Measurements from ENCODE around the gene SLC24A1.

The SLC24A1 gene

GRCh38 chr15:65599677-65600076 lies 22.1 kb upstream of the SLC24A1 start:
- no peak overlapping the region for H3K27ac ChIP-seq (ENCODE audit: low read length, poor library complexity, severe bottlenecking)
- H3K4ac ChIP-seq (ENCODE audit: low read depth in 1 of 2, low read length in 2 of 2), result no peak overlapping the region
- no peak overlapping the region for H4K91ac ChIP-seq (ENCODE audit: low read length)
- no peaks in the 10 kb centered on the region for H3K27me3 ChIP-seq (ENCODE audit: control insufficient read depth in 1 of 2, insufficient read depth in 1 of 2, low read length in 2 of 2)
- H2BK15ac ChIP-seq (ENCODE audit: low read depth, poor library complexity, severe bottlenecking), result no peak overlapping the region
- no peak overlapping the region for H2AFZ ChIP-seq (ENCODE audit: low read depth, low read length)
- no peak overlapping the region for H3K4me3 ChIP-seq (ENCODE audit: insufficient read depth in 1 of 2, low read depth in 1 of 2, low read length in 2 of 2)
- no peak for DNase-seq
- WGBS, result 95% methylated on average over 5 of the region's 5 CpGs
- no peak overlapping the region for H3K4me2 ChIP-seq (ENCODE audit: low read length, poor library complexity, severe bottlenecking)
- H3K9me3 ChIP-seq (ENCODE audit: control insufficient read depth, low read length), result no peaks in the 10 kb centered on the region
- no peak overlapping the region for H2BK12ac ChIP-seq (ENCODE audit: low read length in 2 of 2)
- no peak overlapping the region for H2BK5ac ChIP-seq (ENCODE audit: low read depth, low read length, poor library complexity, severe bottlenecking)
- H3K36me3 ChIP-seq (ENCODE audit: control insufficient read depth in 1 of 2, insufficient read depth in 2 of 2, low read depth in 1 of 2, low read length in 2 of 2), result peaks cover 16 to 86% of the 10 kb centered on the region in 2 experiments
- no peak overlapping the region for H2AK5ac ChIP-seq (ENCODE audit: low read length, severe bottlenecking)
- peaks cover 12% of the 10 kb centered on the region for H3K79me1 ChIP-seq (replicated peaks; ENCODE audit: low read length, poor library complexity, severe bottlenecking)
- no peak overlapping the region for H3K9ac ChIP-seq (ENCODE audit: low read length)
- H3K4me1 ChIP-seq (ENCODE audit: control insufficient read depth, insufficient read depth, low read depth, low read length), result no peaks in the 10 kb centered on the region
- no peak overlapping the region for H4K8ac ChIP-seq (ENCODE audit: low read length)
- no peak overlapping the region for H3K18ac ChIP-seq (ENCODE audit: low read depth in 1 of 2, low read length in 2 of 2)
- H3K23ac ChIP-seq (ENCODE audit: low read length in 2 of 2), result no peak overlapping the region
- H3K14ac ChIP-seq (ENCODE audit: low read length in 2 of 2), result no peak overlapping the region
- no peak overlapping the region for H2BK120ac ChIP-seq (ENCODE audit: low read depth, low read length)

GRCh38 chr15:65603134-65603533 lies 18.6 kb upstream of the SLC24A1 start:
- H3K9ac ChIP-seq (ENCODE audit: low read length), result no peak overlapping the region
- no peak overlapping the region for H3K4me3 ChIP-seq (ENCODE audit: insufficient read depth in 1 of 2, low read depth in 1 of 2, low read length in 2 of 2)
- no peak overlapping the region for H3K18ac ChIP-seq (ENCODE audit: low read depth in 1 of 2, low read length in 2 of 2)
- no peak overlapping the region for H2BK5ac ChIP-seq (ENCODE audit: low read depth, low read length, poor library complexity, severe bottlenecking)
- H3K23ac ChIP-seq (ENCODE audit: low read length in 2 of 2), result no peak overlapping the region
- H3K4me2 ChIP-seq (ENCODE audit: low read length, poor library complexity, severe bottlenecking), result no peak overlapping the region
- DNase-seq, result no peak
- no peak overlapping the region for H3K27ac ChIP-seq (ENCODE audit: low read length, poor library complexity, severe bottlenecking)
- H3K27me3 ChIP-seq (ENCODE audit: control insufficient read depth in 1 of 2, insufficient read depth in 1 of 2, low read length in 2 of 2), result no peaks in the 10 kb centered on the region
- 96% methylated on average over 2 of the region's 2 CpGs for WGBS
- no peak overlapping the region for H2BK120ac ChIP-seq (ENCODE audit: low read depth, low read length)
- H3K36me3 ChIP-seq (ENCODE audit: control insufficient read depth in 1 of 2, insufficient read depth in 2 of 2, low read depth in 1 of 2, low read length in 2 of 2), result peaks cover 16 to 68% of the 10 kb centered on the region in 2 experiments
- no peak overlapping the region for H2AK5ac ChIP-seq (ENCODE audit: low read length, severe bottlenecking)
- H2AFZ ChIP-seq (ENCODE audit: low read depth, low read length), result no peak overlapping the region
- H3K4ac ChIP-seq (ENCODE audit: low read depth in 1 of 2, low read length in 2 of 2), result no peak overlapping the region
- peaks cover 14% of the 10 kb centered on the region for H3K79me1 ChIP-seq (replicated peaks; ENCODE audit: low read length, poor library complexity, severe bottlenecking)
- no peak overlapping the region for H2BK15ac ChIP-seq (ENCODE audit: low read depth, poor library complexity, severe bottlenecking)
- no peak overlapping the region for H2BK12ac ChIP-seq (ENCODE audit: low read length in 2 of 2)
- no peak overlapping the region for H3K14ac ChIP-seq (ENCODE audit: low read length in 2 of 2)
- H3K9me3 ChIP-seq (ENCODE audit: control insufficient read depth, low read length), result no peaks in the 10 kb centered on the region
- no peak overlapping the region for H4K91ac ChIP-seq (ENCODE audit: low read length)
- H4K8ac ChIP-seq (ENCODE audit: low read length), result no peak overlapping the region
- no peaks in the 10 kb centered on the region for H3K4me1 ChIP-seq (ENCODE audit: control insufficient read depth, insufficient read depth, low read depth, low read length)

GRCh38 chr15:65603559-65603958 lies 18.2 kb upstream of the SLC24A1 start:
- no CpG with 5 or more reads among the region's 1 CpG for WGBS
- no peak overlapping the region for H3K18ac ChIP-seq (ENCODE audit: low read depth in 1 of 2, low read length in 2 of 2)

GRCh38 chr15:65610871-65611718 lies 10.6 kb upstream of the SLC24A1 start, which contains the start of gene INTS14:
Gene INTS14 (minus strand): TSS chr15:65611131. CDS start chr15:65607380, 3,751 bp downstream.
- peaks cover 4 to 6% of the 10 kb centered on the region in 2 experiments for H3K36me3 ChIP-seq (ENCODE audit: control insufficient read depth in 1 of 2, insufficient read depth in 2 of 2, low read depth in 1 of 2, low read length in 2 of 2)
- H3K4me2 ChIP-seq (ENCODE audit: low read length, poor library complexity, severe bottlenecking), result peak within 1 kb of the TSS; percentile 82
- under 1% methylated on average over 57 of the region's 64 CpGs for WGBS
- peak within 1 kb of the TSS; percentile 76 for H2BK120ac ChIP-seq (ENCODE audit: low read depth, low read length)
- H3K79me1 ChIP-seq (replicated peaks; ENCODE audit: low read length, poor library complexity, severe bottlenecking), result peaks cover 16% of the 10 kb centered on the region
- peak within 1 kb of the TSS; percentile 95 for H3K9ac ChIP-seq (ENCODE audit: low read length)
- H3K18ac ChIP-seq (ENCODE audit: low read depth in 1 of 2, low read length in 2 of 2), result peak within 1 kb of the TSS; percentile 84 to 89
- H3K4ac ChIP-seq (ENCODE audit: low read depth in 1 of 2, low read length in 2 of 2), result peak within 1 kb of the TSS; percentile 87 to 90
- peak within 1 kb of the TSS; percentile 99 for H4K8ac ChIP-seq (ENCODE audit: low read length)
- H3K27me3 ChIP-seq (ENCODE audit: control insufficient read depth in 1 of 2, insufficient read depth in 1 of 2, low read length in 2 of 2), result no peaks in the 10 kb centered on the region
- H2BK12ac ChIP-seq (ENCODE audit: low read length in 2 of 2), result no peak within 1 kb of the TSS
- H3K9me3 ChIP-seq (ENCODE audit: control insufficient read depth, low read length), result no peaks in the 10 kb centered on the region
- peak within 1 kb of the TSS; percentile 83 for H2AK5ac ChIP-seq (ENCODE audit: low read length, severe bottlenecking)
- peak within 1 kb of the TSS; percentile 97 for H3K27ac ChIP-seq (ENCODE audit: low read length, poor library complexity, severe bottlenecking)
- H2BK5ac ChIP-seq (ENCODE audit: low read depth, low read length, poor library complexity, severe bottlenecking), result peak within 1 kb of the TSS; percentile 75
- peak within 1 kb of the TSS in 1 of 2 experiments; percentile 74 for H3K23ac ChIP-seq (ENCODE audit: low read length in 2 of 2)
- peak within 1 kb of the TSS in 1 of 2 experiments; percentile 89 for H3K14ac ChIP-seq (ENCODE audit: low read length in 2 of 2)
- peak within 1 kb of the TSS; percentile 33 for H2BK15ac ChIP-seq (ENCODE audit: low read depth, poor library complexity, severe bottlenecking)
- peak; percentile 97 for DNase-seq
- peak within 1 kb of the TSS; percentile 99 for H2AFZ ChIP-seq (ENCODE audit: low read depth, low read length)
- peaks cover 18% of the 10 kb centered on the region for H3K4me1 ChIP-seq (ENCODE audit: control insufficient read depth, insufficient read depth, low read depth, low read length)
- H3K4me3 ChIP-seq (ENCODE audit: insufficient read depth in 1 of 2, low read depth in 1 of 2, low read length in 2 of 2), result peak within 1 kb of the TSS; percentile 82 to 84
- peak within 1 kb of the TSS; percentile 94 for H4K91ac ChIP-seq (ENCODE audit: low read length)

More at GRCh38 chr15:65603559-65603958, 18.2 kb upstream of the SLC24A1 start:
- Histone ChIP-seq H3K4ac (ENCODE audit: low read depth in 1 of 2, low read length in 2 of 2) (no peak overlapping the region), H2AK5ac (ENCODE audit: low read length, severe bottlenecking) (no peak overlapping the region), H3K27ac (ENCODE audit: low read length, poor library complexity, severe bottlenecking) (no peak overlapping the region), H3K36me3 (ENCODE audit: control insufficient read depth in 1 of 2, insufficient read depth in 2 of 2, low read depth in 1 of 2, low read length in 2 of 2) (peaks cover 16 to 64% of the 10 kb centered on the region in 2 experiments), H3K14ac (ENCODE audit: low read length in 2 of 2) (no peak overlapping the region), H2BK12ac (ENCODE audit: low read length in 2 of 2) (no peak overlapping the region), H2AFZ (ENCODE audit: low read depth, low read length) (no peak overlapping the region), H4K8ac (ENCODE audit: low read length) (no peak overlapping the region), H3K9me3 (ENCODE audit: control insufficient read depth, low read length) (no peaks in the 10 kb centered on the region), H3K4me2 (ENCODE audit: low read length, poor library complexity, severe bottlenecking) (no peak overlapping the region), H2BK120ac (ENCODE audit: low read depth, low read length) (no peak overlapping the region), H2BK5ac (ENCODE audit: low read depth, low read length, poor library complexity, severe bottlenecking) (no peak overlapping the region), H4K91ac (ENCODE audit: low read length) (no peak overlapping the region), H3K4me1 (ENCODE audit: control insufficient read depth, insufficient read depth, low read depth, low read length) (no peaks in the 10 kb centered on the region), H3K79me1 (replicated peaks; ENCODE audit: low read length, poor library complexity, severe bottlenecking) (peaks cover 14% of the 10 kb centered on the region), H3K4me3 (ENCODE audit: insufficient read depth in 1 of 2, low read depth in 1 of 2, low read length in 2 of 2) (no peak overlapping the region), H3K9ac (ENCODE audit: low read length) (no peak overlapping the region), H2BK15ac (ENCODE audit: low read depth, poor library complexity, severe bottlenecking) (no peak overlapping the region), H3K23ac (ENCODE audit: low read length in 2 of 2) (no peak overlapping the region), H3K27me3 (ENCODE audit: control insufficient read depth in 1 of 2, insufficient read depth in 1 of 2, low read length in 2 of 2) (no peaks in the 10 kb centered on the region)
- no peak for DNase-seq
